HEK293 (cell line): ENCODE measurements around the gene GORAB.
A peak's percentile ranks its signal among the peaks of the same experiment; 100 is the strongest.

Source experiments
- BCL11A ChIP-seq: fragments of 450-650 bp; formaldehyde crosslinking; IDR thresholded peaks from 2 replicates; pipeline ENCODE4 v1.5.1; 2016; ENCODE audit warnings: low read depth, missing biosample characterization, missing genetic modification characterization
- BCL6B ChIP-seq: fragments of 450-650 bp; formaldehyde crosslinking; IDR thresholded peaks from 2 replicates; pipeline ENCODE4 v1.5.1; 2017; ENCODE audit warnings: missing biosample characterization, missing genetic modification characterization
- GLI2 ChIP-seq: fragments of 450-650 bp; formaldehyde crosslinking; IDR thresholded peaks from 2 replicates; pipeline ENCODE4; 2017; ENCODE audit warnings: missing biosample characterization, missing genetic modification characterization, low read depth, borderline replicate concordance
- GLIS1 ChIP-seq: fragments of 450-650 bp; formaldehyde crosslinking; IDR thresholded peaks from 2 replicates; pipeline ENCODE4 v1.5.1; 2016; ENCODE audit warnings: missing biosample characterization, missing genetic modification characterization
- PRDM2 ChIP-seq: fragments of 450-650 bp; formaldehyde crosslinking; IDR thresholded peaks from 2 replicates; pipeline ENCODE4 v1.5.1; 2016; ENCODE audit warnings: missing biosample characterization, missing genetic modification characterization, borderline replicate concordance
- PRDM6 ChIP-seq: fragments of 450-650 bp; formaldehyde crosslinking; IDR thresholded peaks from 2 replicates; pipeline ENCODE4 v1.5.1; 2017; ENCODE audit warnings: missing biosample characterization, missing genetic modification characterization
- TCF7L2 ChIP-seq: IDR thresholded peaks from 2 replicates; pipeline ENCODE4 v1.6.1; 2011; ENCODE audit warnings: low read depth, mild to moderate bottlenecking, inconsistent platforms, low read length, moderate library complexity, borderline replicate concordance
- TRIM28 ChIP-seq: IDR thresholded peaks from 2 replicates; pipeline ENCODE4 v1.6.1; 2011; ENCODE audit warnings: low read length, control low read depth, borderline replicate concordance
- TSHZ1 ChIP-seq: fragments of 450-650 bp; formaldehyde crosslinking; IDR thresholded peaks from 2 replicates; pipeline ENCODE4 v1.5.1; 2016; ENCODE audit warnings: missing biosample characterization, missing genetic modification characterization, borderline replicate concordance
- ZBTB6 ChIP-seq: fragments of 450-650 bp; formaldehyde crosslinking; IDR thresholded peaks from 2 replicates; pipeline ENCODE4 v1.5.1; 2017; ENCODE audit warnings: missing biosample characterization, missing genetic modification characterization
- ZNF175 ChIP-seq: fragments of 450-650 bp; formaldehyde crosslinking; IDR thresholded peaks from 2 replicates; pipeline ENCODE4 v1.5.1; 2016; ENCODE audit warnings: missing biosample characterization, missing genetic modification characterization
- ZNF184 ChIP-seq: fragments of 450-650 bp; IDR thresholded peaks from 2 replicates; pipeline ENCODE4 v1.5.1; 2018; ENCODE audit warnings: missing biosample characterization, mild to moderate bottlenecking, missing genetic modification characterization
- ZNF19 ChIP-seq: fragments of 450-650 bp; formaldehyde crosslinking; IDR thresholded peaks from 2 replicates; pipeline ENCODE4; 2016; ENCODE audit warnings: missing biosample characterization, missing genetic modification characterization, low read depth
- ZNF426 ChIP-seq: fragments of 450-650 bp; formaldehyde crosslinking; IDR thresholded peaks from 2 replicates; pipeline ENCODE4 v1.5.1; 2017; ENCODE audit warnings: missing biosample characterization, missing genetic modification characterization, mild to moderate bottlenecking, inconsistent platforms, moderate library complexity
- ZNF449 ChIP-seq: fragments of 450-650 bp; formaldehyde crosslinking; IDR thresholded peaks from 2 replicates; pipeline ENCODE4 v1.5.1; 2017; ENCODE audit warnings: missing biosample characterization, mild to moderate bottlenecking, missing genetic modification characterization, moderate library complexity
- ZNF529 ChIP-seq: fragments of 450-650 bp; formaldehyde crosslinking; IDR thresholded peaks from 2 replicates; pipeline ENCODE4 v1.5.1; 2017; ENCODE audit warnings: missing genetic modification characterization, missing biosample characterization; ENCODE audit not compliant: insufficient replicate concordance
- ZNF624 ChIP-seq: fragments of 450-650 bp; formaldehyde crosslinking; IDR thresholded peaks from 2 replicates; pipeline ENCODE4 v1.5.1; 2017; ENCODE audit warnings: missing biosample characterization, missing genetic modification characterization
- ZNF645 ChIP-seq: fragments of 450-650 bp; formaldehyde crosslinking; IDR thresholded peaks from 2 replicates; pipeline ENCODE4; 2016; ENCODE audit warnings: missing biosample characterization, missing genetic modification characterization
- ZNF658 ChIP-seq: fragments of 450-650 bp; formaldehyde crosslinking; IDR thresholded peaks from 2 replicates; pipeline ENCODE4; 2016; ENCODE audit warnings: missing biosample characterization, missing genetic modification characterization
- ZNF677 ChIP-seq: fragments of 450-650 bp; IDR thresholded peaks from 2 replicates; pipeline ENCODE4 v1.5.0; 2018; ENCODE audit warnings: missing biosample characterization, mild to moderate bottlenecking, missing genetic modification characterization, moderate library complexity

GORAB gene

GRCh38 chr1:170590921-170591705 is 59.1 kb downstream of the GORAB start (continued):
- TF ChIP-seq BCL11A (tag by site-specific recombination) (no peak), BCL6B (tag by site-specific recombination) (no peak), ZNF449 (no peak), TRIM28 (peak; percentile 83), GLIS1 (tag by site-specific recombination) (peak; percentile 10; the same call in 1 of the 2 replicates), TCF7L2 (peak; percentile 87), PRDM6 (tag by site-specific recombination) (peak; percentile 70), ZNF19 (tag by site-specific recombination) (no peak), ZNF184 (tag by site-specific recombination) (no peak), ZNF529 (no peak), ZNF658 (tag by site-specific recombination) (no peak), ZNF645 (no peak), ZNF624 (tag by site-specific recombination) (no peak), ZNF677 (tag by site-specific recombination) (no peak), ZBTB6 (tag by site-specific recombination) (no peak), TSHZ1 (tag by site-specific recombination) (no peak), GLI2 (peak; percentile 29; the same call in 1 of the 2 replicates), ZNF175 (tag by site-specific recombination) (no peak), ZNF426 (tag by site-specific recombination) (no peak), PRDM2 (tag by site-specific recombination) (no peak)
